Amniotic stem cell (primary cell): ENCODE results near the gene DSE.

Experiments used
- DNase-seq: peaks from one replicate; lab custom pipeline; 2025; lab: John Stamatoyannopoulos, UW

DSE gene

DNA sequence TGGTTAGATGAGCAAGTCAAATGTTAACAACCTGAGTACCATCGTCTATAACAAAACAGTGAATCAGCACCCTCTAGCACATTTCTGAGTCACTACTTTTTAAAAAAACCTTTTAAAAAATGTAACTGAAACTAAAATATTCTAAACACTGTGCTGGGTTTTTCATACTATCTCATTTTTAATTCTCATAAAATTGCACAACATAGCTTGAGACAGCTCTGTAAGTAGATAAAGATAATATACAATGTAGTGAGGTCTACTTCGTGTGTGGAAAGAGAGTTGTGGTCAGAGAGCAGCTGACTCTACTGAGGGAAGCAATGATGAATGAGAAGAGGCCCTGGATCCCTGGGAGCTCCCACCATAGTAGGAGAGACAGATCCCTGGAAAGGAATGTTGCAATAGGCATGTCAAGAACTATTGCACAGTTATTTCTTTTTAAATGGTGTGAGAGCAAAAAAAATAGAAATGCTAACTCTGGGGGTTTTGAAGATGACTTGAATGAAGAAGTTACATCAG is 76.8 kb downstream of the DSE start:
- DNase-seq, result peak; percentile 51

DNA sequence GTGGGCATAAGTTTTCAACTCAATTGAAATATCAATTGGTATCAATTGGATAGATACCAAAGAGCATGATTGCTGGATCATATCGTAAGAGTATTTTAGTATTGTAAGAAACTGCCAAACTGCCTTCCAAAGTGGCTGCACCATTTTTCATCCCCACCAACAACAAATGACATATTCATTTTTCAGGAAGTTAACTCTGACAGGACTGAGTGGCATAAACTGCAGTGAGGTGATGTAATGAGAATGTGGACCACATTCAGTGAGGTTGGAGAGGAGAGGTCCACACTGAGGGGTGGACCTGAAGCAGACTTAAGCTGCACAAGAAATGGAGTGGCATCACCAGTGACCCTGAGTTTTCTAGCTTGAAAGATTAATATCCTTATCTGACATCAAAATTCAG is 78.8 kb downstream of the DSE start:
- DNase-seq, result no peak

DNA sequence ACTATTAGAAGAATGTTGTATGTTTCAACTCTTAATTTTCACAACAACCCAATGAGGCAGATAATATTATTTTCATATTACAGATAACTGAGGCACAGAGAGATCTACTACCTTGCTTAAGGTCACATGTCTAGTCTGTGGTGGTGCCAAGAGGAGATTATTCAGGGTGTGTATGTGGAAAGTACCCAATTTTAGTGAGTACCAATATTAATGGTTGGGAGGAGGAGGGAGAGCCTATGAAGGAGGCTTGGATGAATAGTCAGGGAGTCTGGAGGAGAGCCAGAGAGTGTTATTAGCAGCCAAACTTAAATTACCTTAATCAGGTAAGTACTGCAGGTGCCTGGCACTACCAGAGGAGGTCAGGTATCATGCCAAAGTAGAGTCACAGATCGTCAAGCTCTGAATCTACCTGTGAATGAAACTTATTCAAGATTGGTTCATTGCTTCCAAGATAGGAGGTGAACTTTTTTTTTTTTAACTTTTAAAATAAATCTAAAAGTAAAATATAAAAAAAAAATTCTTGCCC is 79.5 kb downstream of the DSE start:
- no peak for DNase-seq

DNA sequence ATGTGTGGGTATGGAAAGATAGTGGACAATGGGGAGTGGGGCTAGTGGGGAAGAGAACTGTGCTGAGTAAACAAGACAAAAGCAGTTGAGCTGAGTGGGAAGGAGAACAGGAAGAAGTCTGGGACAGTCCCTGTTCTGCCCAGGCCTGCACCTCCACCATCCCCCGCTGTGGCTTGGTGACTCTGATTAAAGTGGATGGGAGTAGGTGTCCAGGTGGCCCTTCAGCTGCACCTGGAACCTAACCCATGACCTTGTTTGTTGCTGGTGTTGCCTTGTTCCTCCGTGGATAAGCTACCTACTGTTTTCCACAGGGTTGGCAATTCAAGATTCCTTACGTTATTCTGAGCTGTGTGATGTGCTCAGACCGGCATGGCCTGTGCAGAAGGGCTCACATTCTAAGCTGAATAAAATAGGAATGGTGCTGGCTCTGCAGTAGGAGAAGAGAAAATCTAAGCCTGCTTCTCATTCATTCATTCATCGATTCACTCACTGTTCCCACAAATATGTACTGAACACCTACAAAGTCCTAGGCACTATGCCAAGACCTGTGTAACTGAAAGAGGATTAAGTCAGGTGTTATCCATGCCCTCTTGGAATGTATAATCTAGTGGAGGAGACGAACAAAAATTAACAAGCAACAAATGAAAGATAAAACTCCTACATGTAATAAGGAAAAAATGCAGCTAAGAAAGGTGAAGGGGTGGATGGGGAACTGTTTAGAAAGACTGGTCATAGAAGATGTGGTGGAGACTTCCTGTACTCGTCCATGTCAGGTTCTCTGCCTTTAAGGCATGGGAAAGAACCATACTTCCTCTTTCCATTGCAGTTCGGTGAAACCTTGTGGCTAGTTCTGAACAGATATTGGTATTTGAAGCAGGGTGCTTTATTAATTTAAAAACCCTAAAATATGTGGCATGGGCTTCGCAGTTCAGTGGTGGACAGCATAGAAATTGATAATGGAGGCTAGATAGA is 80.3 kb downstream of the DSE start:
- DNase-seq, result no peak

DNA sequence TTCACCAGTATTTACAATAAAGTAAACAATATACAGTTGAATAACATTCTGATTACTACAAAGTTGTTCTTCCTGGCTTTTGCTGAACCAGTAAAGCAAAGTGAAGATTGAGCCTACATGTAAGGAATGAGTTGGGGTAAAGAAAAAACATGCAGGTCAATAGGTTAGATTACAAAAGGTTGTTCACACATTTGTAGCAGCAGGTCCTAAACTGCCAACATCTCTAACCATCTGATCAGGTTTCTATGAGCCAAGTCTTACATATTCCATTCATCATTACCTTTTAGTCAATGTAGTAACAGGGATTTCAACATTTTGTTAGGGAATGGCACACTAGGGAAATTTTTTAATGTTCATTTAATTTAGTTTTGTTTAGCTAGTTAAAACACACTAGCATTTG is 81.2 kb downstream of the DSE start:
- DNase-seq, result no peak

DNA sequence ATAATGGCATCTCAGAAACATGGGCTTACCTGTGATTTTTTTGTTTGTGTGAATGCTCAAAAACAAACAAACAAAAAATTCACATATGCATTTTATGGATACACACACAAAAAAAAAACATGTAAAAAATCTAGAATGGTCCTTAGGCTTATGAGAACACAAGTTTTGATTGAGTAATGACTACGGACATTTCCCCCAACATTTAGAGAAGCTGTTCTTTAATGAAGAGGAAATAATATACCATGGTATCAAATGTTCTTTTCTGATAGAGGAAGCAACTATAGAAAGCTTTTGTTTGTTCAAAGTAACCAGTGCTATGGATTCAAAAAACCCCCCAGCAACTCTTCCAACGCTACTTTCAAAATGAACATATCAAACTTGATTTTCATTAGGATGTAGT is 81.8 kb downstream of the DSE start:
- DNase-seq, result no peak

DNA sequence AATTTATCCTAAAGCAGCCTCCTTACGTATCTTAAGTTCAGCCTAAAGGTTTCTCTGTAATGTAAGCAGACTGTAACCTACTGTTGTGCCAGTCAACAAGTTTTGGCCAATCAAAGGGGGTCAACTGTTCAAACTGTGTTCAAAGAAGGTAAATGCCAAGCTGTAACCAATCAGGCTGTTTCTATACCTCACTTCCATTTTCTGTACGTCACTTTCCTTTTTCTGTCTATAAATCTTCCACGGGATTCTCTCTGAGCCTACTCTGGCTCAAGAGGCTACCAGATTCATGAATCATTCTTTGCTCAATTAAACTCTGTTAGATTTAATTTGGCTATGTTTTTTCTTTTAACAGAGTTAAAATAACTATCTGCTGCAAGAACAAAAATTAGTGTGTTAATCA is 85.4 kb downstream of the DSE start:
- no peak for DNase-seq

DNA sequence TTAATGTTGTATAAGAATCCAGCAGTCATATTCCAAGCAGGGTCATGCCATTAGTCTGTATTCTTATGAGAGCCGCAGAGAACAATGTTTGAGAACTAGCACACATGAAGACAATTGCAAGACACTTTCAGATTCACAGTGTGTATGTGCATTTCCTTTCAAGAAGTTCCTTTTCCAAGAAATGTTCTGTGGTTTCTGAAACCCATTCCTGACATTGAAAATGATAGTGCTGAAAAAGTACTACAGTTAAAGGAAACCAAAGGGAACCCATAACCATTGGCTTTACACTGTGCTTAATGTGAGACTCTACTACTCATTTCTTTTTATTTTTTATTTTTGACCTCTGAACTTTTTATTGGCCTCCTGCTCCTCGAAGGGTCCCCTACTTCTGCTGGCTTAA is 86.2 kb downstream of the DSE start:
- DNase-seq, result no peak

DNA sequence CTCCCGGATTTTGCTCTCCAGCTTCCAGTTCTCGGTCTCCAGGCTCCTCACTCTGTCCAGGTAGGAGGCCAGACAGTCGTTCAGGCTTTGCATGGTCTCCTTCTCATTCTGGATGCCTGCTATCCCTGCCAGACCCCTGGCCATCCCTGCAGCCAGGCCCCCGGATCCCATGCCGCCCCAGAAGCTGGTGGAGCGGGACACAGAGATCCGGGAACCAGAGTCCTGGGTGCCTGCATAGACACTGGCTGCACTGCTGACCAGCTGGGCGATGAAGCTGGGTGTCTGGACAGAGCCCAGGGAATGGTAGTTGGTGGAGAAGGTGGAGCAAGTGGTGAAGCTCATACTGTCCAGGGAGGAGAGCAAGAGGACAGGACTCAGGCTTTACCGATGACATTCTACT is 87.5 kb downstream of the DSE start:
- no peak for DNase-seq

DNA sequence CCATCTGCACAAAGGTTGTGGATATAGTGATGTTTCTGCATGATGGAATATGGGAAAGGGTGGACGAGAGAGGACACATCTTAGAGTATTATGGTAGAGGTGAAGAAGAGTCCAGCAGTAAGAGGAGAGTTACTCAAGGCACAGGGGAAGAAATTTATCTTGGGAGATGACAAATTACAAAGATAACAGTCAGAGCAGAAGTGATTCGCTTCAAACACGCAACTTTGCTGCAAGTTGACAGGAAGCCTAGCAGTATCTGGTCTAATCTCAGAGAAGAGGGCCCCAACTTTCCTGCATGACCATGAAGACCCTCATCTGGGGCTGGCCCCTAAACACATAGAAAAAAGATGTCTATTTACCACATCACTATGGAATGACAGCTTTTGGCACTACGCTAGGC is 89.2 kb downstream of the DSE start:
- DNase-seq, result no peak

DNA sequence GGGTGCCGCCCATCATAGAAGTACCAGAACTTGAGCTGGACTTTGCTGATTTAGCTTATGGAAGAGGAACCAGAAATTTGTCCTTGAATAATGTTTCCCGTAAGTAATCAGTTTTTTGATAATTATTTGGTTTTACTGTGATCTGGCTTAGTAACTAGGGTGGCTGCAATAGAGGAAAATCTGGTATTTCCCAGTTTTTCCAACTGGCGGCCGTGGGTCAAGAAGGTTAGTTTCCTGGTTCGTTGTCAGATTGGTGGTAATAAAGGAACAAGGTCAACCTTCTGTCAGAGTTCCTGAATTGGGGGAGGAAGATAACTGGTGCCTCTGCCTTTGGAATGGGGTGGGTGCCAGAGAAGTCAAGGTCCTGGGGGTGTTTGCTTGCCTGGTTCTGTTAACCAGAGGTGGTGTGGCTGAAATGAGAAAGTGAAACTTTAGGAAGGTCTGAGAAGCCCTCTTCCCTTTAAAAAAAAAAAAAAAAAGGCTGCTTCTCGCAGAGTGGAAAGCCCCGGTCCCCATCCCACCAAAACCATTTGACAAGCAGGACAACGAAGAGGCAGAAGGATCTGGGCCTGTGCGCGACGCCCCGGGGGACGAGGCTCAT is 90.7 kb downstream of the DSE start, which contains the start of gene CALHM6:
CALHM6 (plus strand) TSS at position 45 of the 601 bp plus-strand sequence; CDS start at position 600, 555 bp downstream.
- no peak for DNase-seq

DNA sequence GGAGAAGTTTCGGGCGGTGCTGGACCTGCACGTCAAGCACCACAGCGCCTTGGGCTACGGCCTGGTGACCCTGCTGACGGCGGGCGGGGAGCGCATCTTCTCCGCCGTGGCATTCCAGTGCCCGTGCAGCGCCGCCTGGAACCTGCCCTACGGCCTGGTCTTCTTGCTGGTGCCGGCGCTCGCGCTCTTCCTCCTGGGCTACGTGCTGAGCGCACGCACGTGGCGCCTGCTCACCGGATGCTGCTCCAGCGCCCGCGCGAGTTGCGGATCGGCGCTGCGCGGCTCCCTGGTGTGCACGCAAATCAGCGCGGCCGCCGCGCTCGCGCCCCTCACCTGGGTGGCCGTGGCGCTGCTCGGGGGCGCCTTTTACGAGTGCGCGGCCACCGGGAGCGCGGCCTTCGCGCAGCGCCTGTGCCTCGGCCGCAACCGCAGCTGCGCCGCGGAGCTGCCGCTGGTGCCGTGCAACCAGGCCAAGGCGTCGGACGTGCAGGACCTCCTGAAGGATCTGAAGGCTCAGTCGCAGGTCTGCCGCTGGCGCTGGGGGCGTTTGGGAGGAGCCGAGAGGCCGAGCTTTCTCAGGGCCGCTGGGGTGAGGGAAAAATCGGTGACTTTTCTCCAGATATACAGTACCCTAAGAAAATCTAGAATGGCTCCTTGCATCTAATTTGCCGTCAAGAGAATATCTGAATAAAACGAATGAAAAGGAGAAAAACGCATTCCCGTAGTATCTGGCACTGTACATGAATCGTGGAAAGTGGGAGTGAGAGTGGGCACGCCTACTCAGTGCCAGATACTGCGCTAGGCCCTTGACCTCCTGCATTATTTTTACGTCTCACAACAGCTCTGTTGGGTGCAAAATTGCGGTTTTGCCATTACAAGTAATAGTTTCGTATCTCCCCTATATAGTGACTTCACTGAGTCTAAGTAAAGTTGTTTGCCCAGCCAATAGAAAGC is 91.5 kb downstream of the DSE start:
- no peak for DNase-seq

DNA sequence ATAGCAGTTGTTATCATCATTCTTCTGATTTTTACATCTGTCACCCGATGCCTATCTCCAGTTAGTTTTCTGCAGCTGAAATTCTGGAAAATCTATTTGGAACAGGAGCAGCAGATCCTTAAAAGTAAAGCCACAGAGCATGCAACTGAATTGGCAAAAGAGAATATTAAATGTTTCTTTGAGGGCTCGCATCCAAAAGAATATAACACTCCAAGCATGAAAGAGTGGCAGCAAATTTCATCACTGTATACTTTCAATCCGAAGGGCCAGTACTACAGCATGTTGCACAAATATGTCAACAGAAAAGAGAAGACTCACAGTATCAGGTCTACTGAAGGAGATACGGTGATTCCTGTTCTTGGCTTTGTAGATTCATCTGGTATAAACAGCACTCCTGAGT is 92.6 kb downstream of the DSE start:
- no peak for DNase-seq

DNA sequence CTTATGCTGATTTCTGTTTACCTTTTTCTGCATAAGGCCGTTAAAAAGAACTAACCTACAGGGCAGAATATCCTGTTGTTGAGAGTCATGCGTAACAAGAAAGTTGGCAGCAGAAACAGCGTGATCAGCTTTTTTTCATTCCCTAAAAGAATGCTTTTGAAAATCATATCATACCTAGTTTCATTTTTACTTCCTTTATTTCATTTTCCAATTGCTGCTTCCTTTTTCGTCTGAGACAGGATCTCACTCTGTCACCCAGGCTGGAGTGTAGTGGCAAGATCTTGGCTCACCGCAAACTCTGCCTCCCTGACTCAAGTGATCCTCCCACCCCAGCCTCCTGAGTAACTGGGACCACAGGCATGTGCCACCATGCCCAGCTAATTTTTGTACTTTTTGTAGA is 94.5 kb downstream of the DSE start:
- no peak for DNase-seq

DNA sequence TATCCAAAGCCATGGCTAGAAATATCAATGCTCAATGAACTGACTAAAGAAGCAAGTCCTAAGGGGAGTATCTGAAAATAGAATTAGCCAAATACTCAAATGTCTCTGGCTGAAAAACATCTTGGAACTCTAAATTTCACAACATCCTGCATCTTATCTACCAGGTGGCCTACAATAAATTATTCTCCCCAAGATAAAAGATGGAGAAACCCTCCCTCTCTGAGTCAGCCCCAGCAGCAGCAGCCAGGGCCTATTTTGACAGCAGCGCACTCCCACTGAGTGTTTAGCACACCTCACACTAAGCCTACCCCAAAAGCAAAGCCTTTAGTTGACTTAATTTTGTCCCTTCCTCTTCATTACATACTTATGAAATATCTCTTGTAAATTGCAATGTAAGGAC is 96.3 kb downstream of the DSE start:
- no peak for DNase-seq

DNA sequence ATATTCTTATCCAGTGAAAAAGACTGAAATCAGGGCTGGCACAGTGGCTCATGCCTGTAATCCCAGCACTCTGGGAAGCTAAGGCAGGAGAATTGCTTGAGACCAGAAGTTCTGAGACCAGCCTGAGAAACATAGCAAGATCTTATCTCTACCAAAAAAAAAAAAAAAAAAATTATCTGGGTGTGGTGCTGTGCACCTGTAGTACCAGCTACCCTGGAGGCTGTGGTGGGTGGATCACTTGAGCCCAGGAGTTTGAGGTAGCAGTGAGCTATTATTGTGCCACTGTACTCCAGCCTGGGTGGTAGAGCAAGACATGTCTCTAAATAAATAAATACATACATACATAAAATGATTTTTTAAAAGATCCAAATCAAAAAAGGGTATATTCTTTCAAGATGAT is 96.8 kb downstream of the DSE start:
- DNase-seq, result no peak

DNA sequence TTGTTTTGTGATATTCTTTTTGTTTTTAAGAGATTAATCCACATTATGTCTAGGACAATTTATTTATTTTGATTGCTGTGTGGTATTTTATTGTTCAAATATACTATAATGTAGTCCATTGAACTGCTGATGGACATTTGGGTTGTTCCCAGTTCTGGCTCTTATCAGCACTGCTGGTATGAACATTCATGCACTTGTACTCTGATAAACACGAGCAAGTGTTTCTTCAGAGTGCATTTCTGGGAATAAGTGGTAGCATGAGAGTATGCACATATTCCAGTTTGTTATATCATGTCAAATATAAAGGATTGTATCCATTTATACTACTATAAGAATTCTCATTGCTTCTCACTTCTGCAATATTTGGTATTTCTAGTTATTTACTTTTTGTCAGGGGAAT is 97.5 kb downstream of the DSE start:
- DNase-seq, result no peak

DNA sequence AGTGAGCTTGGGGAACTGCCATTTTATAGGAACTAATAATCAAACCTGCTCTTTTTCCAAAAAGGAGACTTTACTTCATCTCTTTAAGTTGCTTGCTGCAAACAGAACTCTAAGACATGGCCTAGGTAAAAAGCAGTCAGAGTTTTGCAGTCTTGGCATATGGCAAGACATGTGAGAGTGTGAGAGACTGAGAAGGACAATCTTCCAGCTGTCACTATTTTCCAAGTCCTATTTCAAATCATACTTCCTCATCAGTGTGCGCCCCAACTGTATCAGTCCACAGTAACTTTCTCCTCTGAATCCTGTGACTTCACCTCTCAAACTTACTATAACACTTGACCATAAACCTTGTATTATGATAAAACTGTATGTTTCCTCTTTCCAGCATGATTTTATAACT is 100.8 kb downstream of the DSE start:
- no peak for DNase-seq

DNA sequence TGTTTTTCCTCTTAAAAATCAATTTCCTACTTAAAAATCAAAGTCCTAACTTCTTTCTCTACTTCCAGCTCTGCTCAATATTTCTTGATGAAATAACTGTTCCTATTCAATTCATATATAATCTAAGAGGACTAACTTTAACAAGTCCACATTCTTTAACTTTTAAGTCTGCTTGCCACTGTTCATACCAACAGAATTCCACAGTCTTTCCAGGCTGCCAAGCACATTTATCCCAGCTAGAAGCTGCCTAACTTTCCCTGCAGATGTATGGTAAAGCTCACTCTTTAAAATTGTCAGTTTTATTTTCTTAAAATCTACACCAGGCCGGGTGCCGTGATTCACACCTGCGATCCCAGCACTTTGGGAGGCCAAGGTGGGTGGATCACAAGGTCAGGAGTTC is 102.0 kb downstream of the DSE start:
- no peak for DNase-seq

DNA sequence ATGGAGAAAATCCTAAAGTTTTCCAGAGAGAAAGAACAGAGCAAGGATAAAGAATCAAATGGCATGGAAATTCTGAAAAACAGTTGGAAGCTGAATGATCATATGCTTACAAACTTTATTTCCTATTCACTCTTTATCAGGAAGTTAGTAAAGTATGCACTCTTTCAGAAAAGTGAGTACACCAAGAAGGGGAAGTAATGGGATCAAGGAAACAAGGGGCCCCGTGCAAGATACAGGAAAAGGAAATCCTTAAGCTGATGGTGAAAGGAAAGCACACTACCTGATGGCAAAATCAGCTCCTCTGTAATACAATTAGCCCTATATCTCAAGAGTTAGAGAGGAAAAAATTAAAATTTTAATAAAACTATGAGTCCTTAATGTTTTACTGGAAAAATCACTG is 104.4 kb downstream of the DSE start:
- DNase-seq, result no peak

DNA sequence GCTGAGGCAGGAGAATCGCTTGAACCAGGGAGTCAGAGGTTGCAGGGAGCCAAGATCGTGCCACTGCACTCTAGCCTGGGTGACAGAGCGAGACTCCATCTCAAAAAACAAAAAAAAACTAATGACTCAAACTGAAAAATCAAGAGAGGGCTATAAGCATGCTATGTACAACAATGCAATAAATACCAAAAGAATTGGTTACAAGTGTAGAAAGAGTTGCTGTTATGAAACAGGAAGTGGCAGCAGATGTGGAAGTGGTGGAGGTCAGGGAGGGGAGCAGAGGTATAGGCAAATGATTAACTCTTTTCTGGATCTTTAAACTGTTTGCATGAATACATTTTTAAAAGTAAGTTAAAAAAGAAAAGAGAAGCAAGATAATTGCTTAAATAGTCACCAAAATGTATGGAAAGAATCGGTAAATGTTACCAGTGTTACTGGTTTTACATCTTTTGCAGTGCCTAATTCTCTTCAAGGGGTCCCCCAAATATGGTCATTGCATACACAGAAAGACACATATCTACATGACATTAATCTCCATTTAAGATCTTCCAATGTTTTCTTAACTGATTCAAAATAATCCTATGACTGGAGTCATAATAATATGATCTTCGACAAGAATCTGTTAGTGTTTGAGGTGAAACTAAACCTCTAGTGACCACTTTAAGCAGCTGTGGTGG is 105.4 kb downstream of the DSE start:
- no peak for DNase-seq
